ENCODE measurements around the gene ROCK2.

GRCh38 chr2:11296401-11296800 lies 48.0 kb downstream of the ROCK2 start:
- TF ChIP-seq CTCF (IDR thresholded peaks at IDR 0.05) (no peak), RCOR1 (IDR thresholded peaks at IDR 0.05; ENCODE audit: low read depth, low read length) (no peak), RAD21 (conservative IDR thresholded peaks at IDR 0.05 in 1 of 2, IDR thresholded peaks at IDR 0.05 in 1 of 2) (no peak), MYC (IDR thresholded peaks at IDR 0.05; ENCODE audit: borderline replicate concordance, low read length) (no peak), FOSL2 (IDR thresholded peaks at IDR 0.05) (no peak), FOSL2 (CRISPR knock-in tag; IDR thresholded peaks at IDR 0.05) (no peak), POLR2A (IDR thresholded peaks at IDR 0.05; ENCODE audit: low read length) (no peak), EP300 (IDR thresholded peaks at IDR 0.05) (no peak), HDAC2 (IDR thresholded peaks at IDR 0.05) (no peak), JUNB (IDR thresholded peaks at IDR 0.05) (no peak), HOXA7 (CRISPR knock-in tag; IDR thresholded peaks at IDR 0.05) (no peak), SMC3 (IDR thresholded peaks at IDR 0.05) (no peak), NFE2L2 (conservative IDR thresholded peaks at IDR 0.05; ENCODE audit: low read length) (no peak), CHD4 (IDR thresholded peaks at IDR 0.05; ENCODE audit: borderline replicate concordance) (no peak)
- TF ChIP-seq, protein P1, sequence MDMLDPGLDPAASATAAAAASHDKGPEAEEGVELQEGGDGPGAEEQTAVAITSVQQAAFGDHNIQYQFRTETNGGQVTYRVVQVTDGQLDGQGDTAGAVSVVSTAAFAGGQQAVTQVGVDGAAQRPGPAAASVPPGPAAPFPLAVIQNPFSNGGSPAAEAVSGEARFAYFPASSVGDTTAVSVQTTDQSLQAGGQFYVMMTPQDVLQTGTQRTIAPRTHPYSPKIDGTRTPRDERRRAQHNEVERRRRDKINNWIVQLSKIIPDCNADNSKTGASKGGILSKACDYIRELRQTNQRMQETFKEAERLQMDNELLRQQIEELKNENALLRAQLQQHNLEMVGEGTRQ (IDR thresholded peaks at IDR 0.05): no peak
